Activated CD8-positive, alpha-beta T cell treated with anti-CD3 and anti-CD28 coated beads for 36 hours (primary cell): Measurements from ENCODE around the gene MYCL. TPM values are rescaled to one million over a fixed set of nuclear protein-coding genes. Genes with fewer than 3 reads are reported as not detected.

Experiments
- ATAC-seq: fragments of 200-7000 bp; cut with Tn5 transposase; one replicate; pipeline ENCODE4 v1.10.0; 2021; ENCODE audit warnings: mild to moderate bottlenecking, moderate library complexity
- CTCF ChIA-PET: fragments of 350-600 bp; sonication (Branson Sonifier 250); formaldehyde crosslinking; loops from one replicate; lab custom pipeline; 2021; ENCODE audit warnings: antibody characterized with exemption; lab: Charles Lee
- POLR2A ChIA-PET: fragments of 350-600 bp; sonication (Branson Sonifier 250); formaldehyde crosslinking; loops from one replicate; lab custom pipeline; 2021; ENCODE audit warnings: antibody characterized with exemption; lab: Charles Lee
- DNase-seq: peaks from one replicate; pipeline ENCODE4 v3.0.0-alpha.2; 2020
- H3K27ac Mint-ChIP-seq: one replicate; pipeline ENCODE4 v1.8.0; 2021; ENCODE audit warnings: mild to moderate bottlenecking, mixed read lengths
- H3K27me3 Mint-ChIP-seq: one replicate; pipeline ENCODE4 v1.8.0; 2021; ENCODE audit warnings: mixed read lengths
- H3K36me3 Mint-ChIP-seq: one replicate; pipeline ENCODE4 v1.8.0; 2021; ENCODE audit warnings: low read depth, mixed read lengths
- H3K4me1 Mint-ChIP-seq: one replicate; pipeline ENCODE4 v1.8.0; 2021; ENCODE audit warnings: low read depth, mixed read lengths
- H3K4me3 Mint-ChIP-seq: one replicate; pipeline ENCODE4 v1.8.0; 2021; ENCODE audit warnings: mild to moderate bottlenecking, moderate library complexity, mixed read lengths
- H3K9me3 Mint-ChIP-seq: one replicate; pipeline ENCODE4 v1.8.0; 2021; ENCODE audit warnings: mixed read lengths
- CTCF ChIP-seq: fragments of 200-600 bp; IDR thresholded peaks from one replicate; pipeline ENCODE4 v1.8.0; 2022; ENCODE audit warnings: antibody characterized with exemption, mild to moderate bottlenecking
- intact Hi-C: fragments of 100-400 bp; cut with micrococcal nuclease; formaldehyde crosslinking; loops from one replicate; pipeline ENCODE4 v1.10.0; 2022
- total RNA-seq, 2 experiments: library from RNA; stranded (reverse); gene quantifications; one replicate each; pipeline ENCODE4 v1.2.3, GENCODE V29; 2021

The MYCL gene
- total RNA-seq, 2 experiments from 2014 or later: 0.13 to 0.20 TPM

GRCh38 chr1:39898648-39899603, 2.8 kb downstream of the MYCL start:
- H3K4me3 Mint-ChIP-seq: no peak overlapping the region
- H3K9me3 Mint-ChIP-seq: no peaks in the 10 kb centered on the region
- intact Hi-C loops: no loop called here
- no peaks in the 10 kb centered on the region for H3K4me1 Mint-ChIP-seq
- no peaks in the 10 kb centered on the region for H3K36me3 Mint-ChIP-seq
- TF ChIP-seq CTCF: no peak
- H3K27me3 Mint-ChIP-seq: peaks cover 43% of the 10 kb centered on the region
- ATAC-seq (no peak), DNase-seq (no peak)
- ChIA-PET POLR2A (interaction anchor here (1.2 kb wide), 1 partner anchor 57 kb away, joined by 3 read pairs; no protein-coding TSS in a partner anchor), CTCF (interaction anchor here (0.6 to 3.7 kb wide), 9 partner anchors 8 to 1873 kb away, joined by 3 to 28 read pairs (median 3); no protein-coding TSS in a partner anchor)
- H3K27ac Mint-ChIP-seq: no peak overlapping the region

- Mint-ChIP-seq H3K27me3 (peaks cover 43% of the 10 kb centered on the region), H3K27ac (no peak overlapping the region), H3K9me3 (no peaks in the 10 kb centered on the region), H3K4me1 (no peaks in the 10 kb centered on the region), H3K36me3 (no peaks in the 10 kb centered on the region), H3K4me3 (no peak overlapping the region)
- DNase-seq (no peak), ATAC-seq (no peak)
- TF ChIP-seq CTCF: no peak
- CTCF ChIA-PET: interaction anchor here (0.8 to 1.5 kb wide), 4 partner anchors 9 to 134 kb away, joined by 3 to 4 read pairs (median 4); no protein-coding TSS in a partner anchor
- intact Hi-C loops: no loop called here
- POLR2A ChIA-PET: interaction anchor here (1.2 to 1.8 kb wide), 2 partner anchors 13 to 58 kb away, joined by 3 to 4 read pairs; no protein-coding TSS in a partner anchor
Measured at GRCh38 chr1:39898191-39898590, 3.5 kb downstream of the MYCL start.

DNA sequence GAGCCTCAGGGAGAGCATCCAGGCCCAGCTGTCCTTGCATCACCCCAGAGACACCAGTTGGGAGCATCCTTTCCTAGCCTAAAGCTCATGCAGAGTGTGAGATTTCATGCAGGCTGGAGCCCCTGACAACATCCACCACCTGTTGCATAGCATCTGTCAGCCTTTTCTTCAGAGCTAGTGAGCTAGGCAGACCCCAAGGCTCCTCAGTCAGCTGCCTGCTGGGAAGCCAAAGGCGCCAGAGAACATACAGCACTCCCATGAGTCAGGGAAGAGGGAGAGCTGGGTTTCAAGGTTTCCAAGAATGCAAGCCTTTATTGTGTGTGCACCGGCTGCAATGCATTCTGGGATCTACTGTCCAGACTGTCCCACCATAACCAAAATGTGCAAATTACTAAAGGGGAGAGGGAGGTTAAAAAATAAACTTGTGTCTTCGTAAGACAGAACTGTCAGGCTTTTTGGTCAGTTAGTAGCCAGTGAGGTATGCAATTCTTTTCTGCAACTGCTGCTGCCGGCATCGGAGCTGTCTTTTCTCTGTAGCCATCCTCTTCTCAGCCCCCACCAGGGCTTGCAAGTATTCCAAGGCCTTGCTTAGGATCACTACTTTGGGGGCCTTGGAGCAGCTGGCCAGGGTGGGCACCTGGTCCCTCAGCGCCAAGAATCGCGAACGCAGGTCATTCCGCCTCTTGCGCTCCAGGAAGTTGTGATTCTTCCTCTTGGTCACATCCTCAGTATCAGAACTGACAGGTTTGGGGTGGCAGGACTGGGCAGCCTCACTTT, 4.6 kb downstream of the MYCL start:
- POLR2A ChIA-PET: interaction anchor here (1.2 to 1.8 kb wide), 2 partner anchors 12 to 23 kb away, joined by 3 to 4 read pairs; no protein-coding TSS in a partner anchor
- Mint-ChIP-seq H3K36me3 (no peaks in the 10 kb centered on the region), H3K27ac (no peak overlapping the region), H3K4me1 (no peaks in the 10 kb centered on the region), H3K4me3 (no peak overlapping the region), H3K9me3 (no peaks in the 10 kb centered on the region), H3K27me3 (peaks cover 38% of the 10 kb centered on the region)
- ATAC-seq (no peak), DNase-seq (no peak)
- intact Hi-C loops: no loop called here
- TF ChIP-seq CTCF: no peak
- CTCF ChIA-PET: interaction anchor here (1.0 to 2.0 kb wide), 3 partner anchors 10 to 81 kb away, joined by 3 to 6 read pairs (median 3); no protein-coding TSS in a partner anchor

DNA sequence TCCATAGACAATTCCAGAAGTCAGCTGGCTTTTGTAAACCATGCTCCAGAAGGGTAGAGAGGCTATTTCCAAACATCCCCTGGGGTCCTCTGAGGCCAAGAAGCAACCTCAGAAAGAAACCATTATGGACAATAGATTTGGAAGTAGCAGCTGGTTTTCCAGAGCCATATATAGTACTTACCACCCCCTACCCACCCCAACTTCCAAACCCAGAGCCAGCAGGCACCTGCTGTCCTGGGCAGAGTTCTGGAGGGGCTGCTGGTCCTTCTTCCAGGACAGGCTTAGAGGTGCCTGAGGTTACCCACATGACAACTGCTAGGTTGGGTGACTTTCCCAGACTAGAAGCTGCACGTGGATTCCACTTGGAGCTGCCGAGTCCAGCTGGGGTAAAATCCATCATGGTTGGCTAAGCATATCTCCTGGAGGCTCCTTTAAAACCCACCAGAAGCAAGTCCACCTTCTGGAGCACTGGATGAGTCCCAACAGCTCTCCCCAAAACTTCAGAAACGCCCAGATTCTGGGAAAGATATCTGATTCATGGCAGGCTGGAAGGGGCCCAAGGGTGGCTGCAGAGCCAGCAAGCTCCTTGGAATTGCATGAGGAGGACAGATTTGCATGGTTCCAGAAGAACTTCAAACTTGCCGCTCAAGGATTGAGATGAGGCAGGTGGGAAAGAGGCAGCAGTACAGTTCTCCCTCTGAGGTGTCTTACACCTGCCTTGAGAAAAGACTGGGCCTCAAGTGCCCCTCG, 5.8 kb downstream of the MYCL start:
- Mint-ChIP-seq H3K9me3 (no peaks in the 10 kb centered on the region), H3K27ac (no peak overlapping the region), H3K4me1 (no peaks in the 10 kb centered on the region), H3K36me3 (no peaks in the 10 kb centered on the region), H3K4me3 (no peak overlapping the region), H3K27me3 (peaks cover 38% of the 10 kb centered on the region)
- DNase-seq (no peak), ATAC-seq (no peak)
- TF ChIP-seq CTCF: no peak
- ChIA-PET POLR2A (interaction anchor here (1.2 kb wide), 1 partner anchor 22 kb away, joined by 3 read pairs; no protein-coding TSS in a partner anchor), CTCF (interaction anchor here (1.0 to 2.0 kb wide), 4 partner anchors 24 to 97 kb away, joined by 3 to 6 read pairs (median 4); no protein-coding TSS in a partner anchor)
- intact Hi-C loops: no loop called here
